SK-N-DZ (cell line): ENCODE results near the gene PSPN.

Experiments
- DNase-seq: peaks from one replicate; pipeline ENCODE4 v3.0.0-alpha.2; 2015; ENCODE audit warnings: low spot score
- small RNA-seq, 2 experiments: library from RNA; depleted of rRNA; stranded (forward); fragments of <200 nt; gene quantifications; one replicate each; pipeline ENCODE3, GENCODE V24; 2014

PSPN gene

DNA sequence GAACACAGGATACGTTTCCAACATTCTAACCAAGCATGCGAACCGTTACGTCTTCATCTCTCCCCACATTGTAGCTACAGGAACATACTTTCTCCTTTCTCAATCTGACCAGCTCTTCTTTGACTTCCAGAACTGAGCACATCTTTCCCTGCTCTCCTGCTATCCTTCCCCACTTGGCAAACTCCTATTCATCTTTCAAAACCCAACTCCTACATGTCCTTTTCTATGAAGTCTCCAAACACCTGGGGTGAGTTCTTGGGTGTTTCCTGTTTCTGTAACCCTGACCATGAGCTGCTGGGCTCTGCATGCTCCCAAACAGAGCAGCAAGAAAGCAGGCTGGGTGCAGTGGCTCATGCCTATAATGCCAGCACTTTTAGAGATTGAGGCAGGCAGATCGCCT is 48.9 kb downstream of the PSPN start:
- no peak for DNase-seq

DNA sequence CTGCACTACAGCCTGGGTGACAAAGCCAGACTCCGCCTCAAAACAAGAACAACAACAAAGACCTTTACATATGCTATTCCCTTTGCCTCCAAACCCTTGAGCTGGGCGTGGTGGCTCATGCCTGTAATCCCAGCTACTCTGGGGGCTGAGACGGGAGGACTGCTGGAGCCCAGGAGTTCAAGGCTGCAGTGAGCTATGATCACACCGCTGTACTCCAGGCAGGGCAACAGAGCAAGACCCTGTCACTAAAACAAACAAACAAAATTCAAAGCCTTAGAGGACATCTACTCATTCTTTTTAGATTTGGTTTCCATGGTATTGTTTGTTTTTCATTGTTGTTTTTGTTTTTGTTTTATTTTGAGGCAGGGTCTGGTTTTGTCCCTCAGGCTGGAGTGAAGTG is 50.1 kb downstream of the PSPN start:
- DNase-seq = no peak

Small RNA genes lying within 50 kb of the gene (small RNA-seq; reads per million reads assigned to genes)
- 0 reads per million in 2 experiments for gene MIR6790
- 0 reads per million in 2 experiments for gene MIR6885
